ENCODE data around the gene BLOC1S3. TPM values are rescaled to one million over a fixed set of nuclear protein-coding genes. Genes with fewer than 3 reads are reported as not detected.

The BLOC1S3 gene
- total RNA-seq, 1 experiment from 2014 or later: 11.9 TPM

GRCh38 chr19:45161738-45162607 lies 16.6 kb upstream of the BLOC1S3 start:
- H3K79me2 ChIP-seq (ENCODE audit: low read length): no peaks in the 10 kb centered on the region
- no TSS peak for BruUV-seq (replicated peaks)
- DNase-seq (peak; percentile 25), ATAC-seq (peak; percentile 69)
- TF ChIP-seq CTCF (conservative IDR thresholded peaks at IDR 0.05; ENCODE audit: low read depth, low read length) (peak; percentile 60), EZH2phosphoT487 (IDR thresholded peaks at IDR 0.05; ENCODE audit: borderline replicate concordance, low read length) (no peak)
- H2AFZ ChIP-seq (ENCODE audit: low read length): no peak overlapping the region
- CTCF ChIA-PET: interaction anchor here (0.5 kb wide), 1 partner anchor 90 kb away, joined by 3 read pairs; no protein-coding TSS in a partner anchor
- no peak overlapping the region for H3K4me3 ChIP-seq (ENCODE audit: low read length)
- no peaks in the 10 kb centered on the region for H3K27me3 ChIP-seq (ENCODE audit: low read length)
- no peak overlapping the region for H3K27ac ChIP-seq (ENCODE audit: low read length)
- intact Hi-C loops (cut with micrococcal nuclease): loop anchor here (5.0 kb wide), 1 partner anchor 85 kb away; the partner anchor contains the start of gene EXOC3L2
- H3K36me3 ChIP-seq (ENCODE audit: low read depth, low read length): no peaks in the 10 kb centered on the region
- no peaks in the 10 kb centered on the region for H3K9me2 ChIP-seq (replicated peaks; ENCODE audit: low read length)
- H3K4me2 ChIP-seq (ENCODE audit: low read length): no peak overlapping the region
- peaks cover 11% of the 10 kb centered on the region for H3K4me1 ChIP-seq (ENCODE audit: insufficient read depth, low read length)
- H4K20me1 ChIP-seq (ENCODE audit: low read length): no peaks in the 10 kb centered on the region
- H3K9me3 ChIP-seq (ENCODE audit: low read length): no peaks in the 10 kb centered on the region
- POLR2A ChIA-PET (ENCODE audit: unreplicated experiment): no interaction called here
- no peak overlapping the region for H3K9ac ChIP-seq (ENCODE audit: low read length)
- no peaks in the 10 kb centered on the region for H3F3A ChIP-seq (ENCODE audit: low read length, unreplicated experiment)

GRCh38 chr19:45162608-45163143 lies 15.9 kb upstream of the BLOC1S3 start:
- H3K4me1 ChIP-seq (ENCODE audit: insufficient read depth, low read length): peaks cover 11% of the 10 kb centered on the region
- POLR2A ChIA-PET (ENCODE audit: unreplicated experiment): no interaction called here
- H3K4me2 ChIP-seq (ENCODE audit: low read length): no peak overlapping the region
- no peaks in the 10 kb centered on the region for H3K27me3 ChIP-seq (ENCODE audit: low read length)
- no peak overlapping the region for H3K4me3 ChIP-seq (ENCODE audit: low read length)
- H4K20me1 ChIP-seq (ENCODE audit: low read length): no peaks in the 10 kb centered on the region
- DNase-seq (no peak), ATAC-seq (no peak)
- no peaks in the 10 kb centered on the region for H3K79me2 ChIP-seq (ENCODE audit: low read length)
- H3K9me3 ChIP-seq (ENCODE audit: low read length): no peaks in the 10 kb centered on the region
- no peak overlapping the region for H3K27ac ChIP-seq (ENCODE audit: low read length)
- CTCF ChIA-PET: no interaction called here
- H3K9me2 ChIP-seq (replicated peaks; ENCODE audit: low read length): no peaks in the 10 kb centered on the region
- no peaks in the 10 kb centered on the region for H3K36me3 ChIP-seq (ENCODE audit: low read depth, low read length)
- intact Hi-C loops (cut with micrococcal nuclease): loop anchor here (5.0 kb wide), 1 partner anchor 85 kb away; the partner anchor contains the start of gene EXOC3L2
- no peak for TF ChIP-seq EZH2 (IDR thresholded peaks at IDR 0.05; ENCODE audit: low read length, unreplicated experiment)
- no peak for TF ChIP-seq EZH2phosphoT487 (IDR thresholded peaks at IDR 0.05; ENCODE audit: borderline replicate concordance, low read length)
- TF ChIP-seq CTCF (conservative IDR thresholded peaks at IDR 0.05; ENCODE audit: low read depth, low read length): no peak
- H2AFZ ChIP-seq (ENCODE audit: low read length): no peak overlapping the region
- no peak overlapping the region for H3K9ac ChIP-seq (ENCODE audit: low read length)
- H3F3A ChIP-seq (ENCODE audit: low read length, unreplicated experiment): no peaks in the 10 kb centered on the region
- no TSS peak for BruUV-seq (replicated peaks)

- no peak overlapping the region for H3K4me3 ChIP-seq (ENCODE audit: low read length)
- no peak overlapping the region for H3K27ac ChIP-seq (ENCODE audit: low read length)
- peaks cover 11% of the 10 kb centered on the region for H3K4me1 ChIP-seq (ENCODE audit: insufficient read depth, low read length)
- H3K9me2 ChIP-seq (replicated peaks; ENCODE audit: low read length): no peaks in the 10 kb centered on the region
- intact Hi-C loops (cut with micrococcal nuclease): loop anchor here (5.0 kb wide), 1 partner anchor 84 kb away; the partner anchor contains the start of gene EXOC3L2
- no peak for DNase-seq
- no peaks in the 10 kb centered on the region for H3F3A ChIP-seq (ENCODE audit: low read length, unreplicated experiment)
- H3K27me3 ChIP-seq (ENCODE audit: low read length): no peaks in the 10 kb centered on the region
- no TSS peak for BruUV-seq (replicated peaks)
- no peak overlapping the region for H3K9ac ChIP-seq (ENCODE audit: low read length)
- no peaks in the 10 kb centered on the region for H4K20me1 ChIP-seq (ENCODE audit: low read length)
- H3K79me2 ChIP-seq (ENCODE audit: low read length): no peaks in the 10 kb centered on the region
- CTCF ChIA-PET: no interaction called here
- H2AFZ ChIP-seq (ENCODE audit: low read length): no peak overlapping the region
- ATAC-seq: no peak
- H3K4me2 ChIP-seq (ENCODE audit: low read length): no peak overlapping the region
- POLR2A ChIA-PET (ENCODE audit: unreplicated experiment): no interaction called here
- no peaks in the 10 kb centered on the region for H3K9me3 ChIP-seq (ENCODE audit: low read length)
- TF ChIP-seq CTCF (conservative IDR thresholded peaks at IDR 0.05; ENCODE audit: low read depth, low read length) (no peak), EZH2phosphoT487 (IDR thresholded peaks at IDR 0.05; ENCODE audit: borderline replicate concordance, low read length) (no peak)
- H3K36me3 ChIP-seq (ENCODE audit: low read depth, low read length): no peaks in the 10 kb centered on the region
Measured at GRCh38 chr19:45163156-45163555, 15.4 kb upstream of the BLOC1S3 start.
